Ovary (tissue), 9 donors: ENCODE data around the gene SMIM5. TPM values are rescaled to one million over a fixed set of nuclear protein-coding genes. Genes with fewer than 3 reads are reported as not detected.

ENCODE experiments used
- DNase-seq, 5 donors: peaks; one replicate each; pipeline ENCODE4 v3.0.0-alpha.2; 2019 to 2020
- H3K27ac ChIP-seq, 2 donors: fragments of 200-600 bp; one replicate each; pipeline versions ENCODE4 v1.5.1 to v1.8.0; 2019 to 2022
- H3K27me3 ChIP-seq: fragments of 200-600 bp; one replicate; pipeline ENCODE4 v1.8.0; 2022
- H3K36me3 ChIP-seq: fragments of 200-600 bp; sonication (generic); one replicate; pipeline ENCODE4 v1.5.1; 2019
- H3K4me1 ChIP-seq: one replicate; pipeline ENCODE4 v1.8.1; 2013; ENCODE audit warnings: mild to moderate bottlenecking, moderate library complexity; ENCODE audit not compliant: insufficient read depth
- H3K4me3 ChIP-seq: fragments of 200-600 bp; sonication (generic); one replicate; pipeline ENCODE4 v1.5.1; 2017
- H3K9me3 ChIP-seq, 2 donors: fragments of 200-600 bp in 1 of 2; sonication (generic) in 1 of 2; one replicate each; pipeline versions ENCODE4 v1.5.1 to v1.8.1; 2013 to 2019; ENCODE audit warnings: mild to moderate bottlenecking in 1 of 2, moderate library complexity in 1 of 2
- CTCF ChIP-seq, 3 donors: fragments of 450-650 bp in 2 of 3; fragments of 200-600 bp in 1 of 3; IDR thresholded peaks; one replicate each; pipeline versions ENCODE4 v1.5.1 to v1.8.0; 2016 to 2022; ENCODE audit warnings: antibody characterized with exemption in 3 of 3, mild to moderate bottlenecking in 1 of 3
- EP300 ChIP-seq: sonication (generic); formaldehyde crosslinking; IDR thresholded peaks from one replicate; pipeline ENCODE4 v1.6.1; 2017; ENCODE audit warnings: antibody characterized with exemption
- POLR2A ChIP-seq: fragments of 450-650 bp; IDR thresholded peaks from one replicate; pipeline ENCODE4 v1.6.1; 2017; ENCODE audit warnings: antibody characterized with exemption, mild to moderate bottlenecking, moderate library complexity
- WGBS, 3 donors: extraction: QIAGEN DNeasy Blood & Tissue Kit in 1 of 3; methylation state at CpG; one replicate each; pipeline versions ENCODE4 v1.1.5 to v1.1.7; 2013 to 2017; 5-methylcytosine and 5-hydroxymethylcytosine counted together
- intact Hi-C, 4 donors: fragments of 100-400 bp; cut with DNase I; formaldehyde crosslinking; loops; one replicate each; pipeline versions ENCODE4 v1.11.0 to v1.15.1; 2022 to 2023
- polyA plus RNA-seq, 2 donors: library from polyadenylated mRNA; stranded (reverse); fragments of 200-250 nt in 1 of 2; fragments of 350-450 nt in 1 of 2; fragmentation: Illumina TruSeq in 1 of 2; extraction: RNeasy Lipid Tissue Mini Kit (QIAGEN cat#74804) in 1 of 2; gene quantifications; one replicate each; pipeline ENCODE4 v1.2.3, GENCODE V29; 2013 to 2014
- total RNA-seq, 7 donors: library from RNA; depleted of rRNA in 2 of 7; stranded (reverse); fragments of >200 nt in 2 of 7; fragmentation: NEBNext Ultra II Directional in 3 of 7; extraction: Animal tissue kit (Norgen Biotek cat#: 25700) in 3 of 7; gene quantifications; one replicate each; pipeline versions ENCODE4 v1.1.0 to v1.2.4, GENCODE V29; 2016 to 2023
- donor health status: DM: no; HTN: no; CAD: no; lungs with moderate emphysema.
- donor health status: DM: no; HTN: no; CAD: no.
- donor health status: Bipolar disorder and iron deficiency.
- donor health status: DM: yes; HTN: yes; CAD: no.
- donor health status: DM: no; HTN: no; CAD: no.
- donor health status: DM: yes; HTN: yes; CAD: no.

Gene SMIM5
- total and polyA plus RNA-seq, 9 donors = 0.51 to 7.9 (median 1.3) TPM

- Histone ChIP-seq H3K4me1 (no peaks in the 10 kb centered on the region), H3K9me3 (no peaks in the 10 kb centered on the region), H3K36me3 (no peaks in the 10 kb centered on the region), H3K27ac (no peak overlapping the region), H3K27me3 (no peaks in the 10 kb centered on the region), H3K4me3 (no peak overlapping the region)
- intact Hi-C loops = loop anchor here in 1 of 4 donors (5.0 kb wide), 1 partner anchor 173 kb away; no protein-coding TSS in a partner anchor
- no peak for DNase-seq
- TF ChIP-seq CTCF (IDR thresholded peaks at IDR 0.05) = no peak
- TF ChIP-seq POLR2A = no peak
- TF ChIP-seq EP300 = no peak
- WGBS, 3 donors = 60 to 78% (median 73%) methylated on average over 12 to 13 of the region's 13 CpGs
These were observed 37.8 kb upstream of the SMIM5 start for GRCh38 chr17:75595284-75595919.

DNA sequence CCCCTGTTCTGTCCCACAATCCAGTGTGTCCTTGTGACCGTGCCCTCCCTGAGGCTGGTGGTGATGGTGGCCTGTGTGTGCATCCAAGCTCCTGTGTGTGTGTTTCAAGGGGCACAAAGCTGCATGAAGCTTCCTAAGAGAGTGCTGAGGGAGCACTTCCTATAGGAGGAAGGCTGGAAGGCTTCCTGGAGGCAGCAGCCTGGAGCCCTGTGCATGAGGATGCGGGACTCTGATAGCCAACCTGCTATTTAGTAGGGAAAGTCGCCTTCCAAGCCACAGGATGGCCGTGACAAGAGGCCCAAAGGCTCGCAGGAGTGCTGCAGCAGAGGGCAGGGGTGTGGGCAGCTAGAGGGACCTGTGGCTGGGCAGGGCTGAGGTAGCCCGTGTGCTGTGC, 37.3 kb upstream of the SMIM5 start:
- Histone ChIP-seq H3K4me1 (no peaks in the 10 kb centered on the region), H3K36me3 (no peaks in the 10 kb centered on the region), H3K27ac (no peak overlapping the region), H3K4me3 (no peak overlapping the region), H3K9me3 (no peaks in the 10 kb centered on the region), H3K27me3 (no peaks in the 10 kb centered on the region)
- intact Hi-C loops = loop anchor here in 1 of 4 donors (5.0 kb wide), 1 partner anchor 174 kb away; no protein-coding TSS in a partner anchor
- TF ChIP-seq CTCF (IDR thresholded peaks at IDR 0.05) (no peak), POLR2A (no peak), EP300 (no peak)
- 78 to 80% (median 79%) methylated on average over 5 to 6 of the region's 6 CpGs for WGBS, 3 donors
- no peak for DNase-seq

DNA sequence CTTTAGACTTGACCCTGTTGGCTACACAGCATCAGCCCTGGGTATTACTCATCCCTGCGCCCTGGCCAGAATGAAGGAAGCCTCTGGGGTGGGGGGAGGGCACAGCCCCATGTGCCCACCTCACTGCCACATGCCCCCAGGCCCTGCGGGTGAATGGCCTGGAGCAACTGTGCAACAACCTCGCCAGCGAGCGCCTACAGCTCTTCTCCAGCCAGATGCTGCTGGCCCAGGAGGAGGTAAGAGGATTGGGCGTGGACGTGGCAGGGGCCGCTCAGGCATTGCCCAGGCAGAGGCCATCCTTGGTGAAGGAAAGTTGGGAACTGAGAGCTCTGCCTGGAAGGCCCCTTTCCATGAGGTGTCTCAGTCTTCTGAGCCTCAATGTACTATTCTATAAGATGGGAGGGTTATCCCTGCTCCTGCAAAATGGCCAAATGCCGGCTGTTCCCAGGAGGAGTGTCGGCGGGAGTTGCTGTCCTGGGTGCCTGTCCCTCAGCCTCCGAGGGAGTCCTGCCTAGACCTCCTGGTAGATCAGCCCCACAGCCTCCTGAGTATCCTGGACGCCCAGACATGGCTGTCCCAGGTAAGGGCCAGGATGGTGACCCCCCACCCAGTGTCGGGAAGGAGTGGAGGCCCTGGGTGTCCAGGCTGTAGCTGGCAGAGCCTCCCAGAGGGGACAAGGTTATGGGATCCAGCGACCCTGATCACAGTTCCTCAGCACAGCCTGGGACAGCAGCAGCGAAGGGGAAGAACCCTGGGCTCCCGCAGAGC, 36.7 kb upstream of the SMIM5 start:
- TF ChIP-seq CTCF (IDR thresholded peaks at IDR 0.05) (no peak), POLR2A (no peak), EP300 (no peak)
- Histone ChIP-seq H3K27me3 (no peaks in the 10 kb centered on the region), H3K27ac (no peak overlapping the region), H3K36me3 (no peaks in the 10 kb centered on the region), H3K4me1 (no peaks in the 10 kb centered on the region), H3K9me3 (no peaks in the 10 kb centered on the region), H3K4me3 (no peak overlapping the region)
- intact Hi-C loops = loop anchor here in 1 of 4 donors (5.0 kb wide), 1 partner anchor 174 kb away; no protein-coding TSS in a partner anchor
- WGBS, 3 donors = 85 to 87% (median 87%) methylated on average over 16 to 17 of the region's 17 CpGs
- no peak for DNase-seq

DNA sequence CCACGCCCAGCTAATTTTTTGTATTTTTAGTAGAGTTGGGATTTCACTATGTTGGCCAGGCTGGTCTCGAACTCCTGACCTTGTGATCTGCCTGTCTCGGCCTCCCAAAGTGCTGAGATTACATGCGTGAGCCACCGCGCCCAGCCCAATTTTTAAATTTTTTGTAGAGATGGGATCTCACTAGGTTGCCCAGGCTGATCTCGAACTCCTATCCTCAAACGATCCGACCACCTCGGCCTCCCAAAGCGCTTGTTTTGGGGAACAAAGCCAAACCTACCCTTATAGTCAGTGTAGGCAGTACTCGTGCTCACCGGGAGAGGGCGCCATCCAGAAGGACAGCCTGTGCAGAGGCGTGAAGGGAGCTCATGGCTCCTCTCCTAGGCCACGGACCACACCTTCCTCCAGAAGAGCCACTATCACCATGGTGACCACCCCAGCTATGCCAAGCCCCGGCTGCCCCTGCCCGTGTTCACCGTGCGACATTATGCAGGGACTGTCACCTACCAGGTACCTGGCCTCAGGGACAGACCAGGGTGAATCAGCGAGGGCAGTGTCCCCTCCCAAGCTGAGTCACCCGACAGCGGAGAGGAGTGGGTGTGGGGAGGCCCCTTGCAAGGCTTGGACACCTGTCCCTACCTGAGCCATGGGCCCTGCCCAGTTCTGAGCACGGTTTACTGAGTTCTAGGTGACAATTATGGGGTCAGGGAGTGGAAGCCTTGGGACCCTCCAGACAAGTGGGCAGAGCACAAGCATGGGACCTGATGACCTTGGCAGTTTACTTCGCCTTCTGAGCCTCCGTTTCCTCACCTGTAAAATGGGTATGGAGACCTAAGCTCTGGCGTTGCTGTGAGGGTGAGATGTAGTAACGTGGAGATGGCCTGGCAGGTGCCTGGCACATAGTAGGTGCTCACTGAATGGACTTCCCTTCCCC, 31.9 kb upstream of the SMIM5 start:
- Histone ChIP-seq H3K27ac (no peak overlapping the region), H3K27me3 (no peaks in the 10 kb centered on the region), H3K4me1 (no peaks in the 10 kb centered on the region), H3K4me3 (no peak overlapping the region), H3K9me3 (no peaks in the 10 kb centered on the region), H3K36me3 (no peaks in the 10 kb centered on the region)
- peak in 3 of 5 donors; percentile 46 to 69 (median 46) for DNase-seq
- TF ChIP-seq POLR2A (no peak), CTCF (IDR thresholded peaks at IDR 0.05) (peak in 2 of 3 donors; percentile 24 to 27)
- WGBS, 3 donors = 66 to 76% (median 74%) methylated on average over 28 of the region's 28 CpGs
- intact Hi-C loops = no loop called here
